Measurements from ENCODE around the gene DCLRE1B.
A peak's percentile ranks its signal among the peaks of the same experiment; 100 is the strongest.

DCLRE1B gene

GRCh38 chr1:113928187-113928930 is 23.2 kb downstream of the DCLRE1B start:
- no peak for DNase-seq (ENCODE audit: low read depth in 2 of 2)

DNA sequence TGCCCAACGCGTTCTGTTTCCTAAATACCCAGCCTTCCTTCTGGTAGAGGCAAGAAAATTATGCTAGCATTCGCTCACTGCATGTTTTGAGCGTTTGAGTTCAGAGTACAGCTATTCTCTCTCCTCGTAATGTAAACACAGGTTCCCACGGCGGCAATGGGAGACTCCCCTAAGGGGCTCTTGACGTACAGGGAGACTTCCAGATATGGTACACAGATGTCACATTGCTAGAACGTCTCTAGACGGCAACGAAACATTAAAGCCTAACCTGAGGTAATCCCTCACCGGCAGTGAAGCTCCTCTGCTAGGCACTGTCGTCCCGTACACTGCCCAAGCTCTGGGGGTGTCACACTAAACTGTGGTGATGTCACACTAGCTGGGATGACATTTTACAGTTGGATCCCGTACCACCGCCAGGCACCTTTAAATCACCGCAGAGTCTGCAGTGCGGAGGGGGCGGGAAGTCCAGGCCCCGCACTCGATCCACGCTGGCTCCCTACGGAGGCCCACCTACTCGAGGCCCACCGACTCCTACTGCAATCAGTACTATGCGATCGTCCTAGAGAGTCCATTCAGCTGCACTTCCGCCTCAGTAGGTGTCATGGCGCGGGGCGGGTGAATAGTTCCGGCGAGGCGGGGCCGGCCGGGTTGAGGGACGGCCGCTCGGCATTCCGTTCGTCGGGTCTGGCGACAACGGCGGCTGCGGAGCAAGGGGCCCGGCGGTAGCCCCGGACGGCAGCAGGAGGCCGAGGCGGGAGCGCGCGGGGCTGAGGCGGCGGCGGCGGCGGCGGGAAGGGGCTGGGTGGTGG is 24.0 kb downstream of the DCLRE1B start, which contains the start of gene HIPK1:
TSS of gene HIPK1 (plus strand) at position 384 of the 809 bp plus-strand sequence.
- DNase-seq (ENCODE audit: low read depth in 2 of 2): peak; percentile 70 to 76

- DNase-seq (ENCODE audit: low read depth in 2 of 2): no peak
Observed at GRCh38 chr1:113929750-113930498, 24.8 kb downstream of the DCLRE1B start.

GRCh38 chr1:113930499-113931161 is 25.5 kb downstream of the DCLRE1B start:
- no peak for DNase-seq (ENCODE audit: low read depth in 2 of 2)

DNA sequence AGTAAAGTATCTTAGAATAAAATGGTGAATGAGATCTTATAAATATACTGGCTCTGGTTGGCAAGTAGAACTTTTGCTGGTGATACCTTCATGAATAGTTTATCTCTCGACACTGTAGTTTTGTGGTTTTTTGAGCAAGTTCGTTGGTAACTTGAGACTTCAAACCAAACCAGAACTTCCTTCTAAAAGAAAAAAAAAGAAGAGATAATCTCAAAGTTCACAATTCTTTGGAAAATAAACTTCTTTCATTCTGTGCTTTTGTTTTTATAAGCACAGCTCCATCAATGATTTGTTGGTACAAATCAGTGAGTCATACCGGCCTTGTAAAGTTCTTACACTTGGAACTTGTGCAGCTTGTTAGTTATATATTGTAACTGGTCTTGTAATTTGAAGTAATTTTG is 26.3 kb downstream of the DCLRE1B start:
- no peak for DNase-seq (ENCODE audit: low read depth in 2 of 2)

DNA sequence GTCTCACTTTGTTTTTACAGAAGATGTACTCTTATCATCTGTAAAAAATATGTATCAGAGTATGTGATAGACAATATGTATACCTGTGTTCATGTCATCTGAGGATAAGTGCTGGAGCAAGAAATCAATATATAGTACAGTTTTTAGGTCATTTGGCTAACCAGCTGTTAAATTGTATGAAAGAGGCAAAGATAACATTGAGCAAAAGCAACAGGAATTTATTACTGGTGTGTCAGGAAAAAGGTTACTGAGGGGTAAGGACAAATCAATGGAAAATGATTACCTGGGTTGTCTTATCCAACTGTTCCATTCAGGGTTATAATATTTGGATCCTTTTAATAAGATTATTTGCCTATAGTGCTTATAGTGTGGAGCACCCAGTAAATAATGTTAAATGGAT is 28.9 kb downstream of the DCLRE1B start:
- no peak for DNase-seq (ENCODE audit: low read depth in 2 of 2)

DNA sequence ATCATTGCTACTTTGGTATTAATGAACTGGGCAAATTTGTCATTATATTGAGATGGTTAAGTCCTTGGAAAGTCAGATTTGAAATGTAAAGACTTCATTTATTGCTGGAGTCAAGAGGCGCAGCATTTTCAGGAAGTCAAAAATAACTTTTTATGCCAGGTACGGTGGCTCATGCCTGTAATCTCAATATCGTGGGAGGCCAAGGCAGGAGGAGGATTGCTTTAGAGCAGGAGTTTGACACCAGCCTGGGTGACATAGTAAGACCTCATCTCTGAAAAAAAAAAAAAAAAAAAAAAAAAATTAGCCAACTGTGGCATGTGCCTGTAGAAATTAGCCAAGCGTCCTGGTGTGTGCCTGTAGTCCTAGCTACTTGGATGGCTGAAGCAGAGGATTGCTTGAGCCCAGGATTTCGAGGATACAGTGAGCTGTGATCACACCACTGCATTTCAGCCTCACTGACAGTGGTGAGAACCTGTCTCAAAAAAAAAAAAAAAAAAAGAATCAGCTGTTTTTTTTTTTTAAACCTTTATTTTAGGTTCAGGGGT is 29.5 kb downstream of the DCLRE1B start:
- no peak for DNase-seq (ENCODE audit: low read depth in 2 of 2)

- DNase-seq (ENCODE audit: low read depth in 2 of 2): no peak
Observed at GRCh38 chr1:113935176-113935575, 30.1 kb downstream of the DCLRE1B start.

- no peak for DNase-seq (ENCODE audit: low read depth in 2 of 2)
Observed at GRCh38 chr1:113935970-113936369, 30.8 kb downstream of the DCLRE1B start.

DNA sequence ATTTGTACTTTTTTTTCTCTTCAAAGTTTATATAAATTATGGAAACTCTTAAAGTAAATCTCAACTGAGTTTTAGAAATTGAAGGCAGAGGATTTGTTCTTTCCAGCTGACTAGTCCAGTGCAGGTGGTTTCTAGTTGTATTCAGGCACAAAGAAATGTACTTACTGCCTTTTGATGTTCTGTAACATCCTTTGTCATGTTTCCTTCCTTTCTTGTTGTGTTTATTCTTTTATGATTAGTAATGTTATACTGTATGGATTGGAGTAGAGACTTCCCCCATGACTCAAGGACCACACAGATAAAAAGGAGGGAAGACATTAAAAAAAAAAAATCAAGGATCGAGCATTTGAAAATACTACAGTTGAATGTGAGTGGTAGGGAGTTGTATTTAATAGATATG is 32.0 kb downstream of the DCLRE1B start:
- no peak for DNase-seq (ENCODE audit: low read depth in 2 of 2)

DNA sequence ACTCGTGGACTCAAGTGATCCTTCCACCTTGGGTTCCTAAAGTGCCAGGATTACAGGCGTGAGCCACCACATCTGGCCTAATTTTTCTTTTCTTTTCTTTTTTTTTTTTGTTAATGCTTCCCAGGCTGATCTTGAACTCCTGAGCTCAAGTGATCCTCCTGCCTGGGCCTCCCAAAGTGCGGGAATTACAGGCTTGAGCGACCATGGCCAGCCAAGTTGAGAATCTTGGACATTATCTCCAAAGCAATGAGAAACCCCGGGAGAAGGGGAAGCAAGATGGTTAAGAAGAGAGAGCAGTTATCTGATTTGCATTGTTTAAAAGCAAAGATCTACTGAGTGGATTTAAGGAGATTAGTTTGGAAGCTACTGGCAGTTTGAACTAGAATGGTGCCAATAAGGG is 33.1 kb downstream of the DCLRE1B start:
- no peak for DNase-seq (ENCODE audit: low read depth in 2 of 2)

GRCh38 chr1:113940365-113941244 is 35.5 kb downstream of the DCLRE1B start:
- DNase-seq (ENCODE audit: low read depth in 2 of 2): no peak

- no peak for DNase-seq (ENCODE audit: low read depth in 2 of 2)
Observed at GRCh38 chr1:113941245-113941559, 36.1 kb downstream of the DCLRE1B start.

DNA sequence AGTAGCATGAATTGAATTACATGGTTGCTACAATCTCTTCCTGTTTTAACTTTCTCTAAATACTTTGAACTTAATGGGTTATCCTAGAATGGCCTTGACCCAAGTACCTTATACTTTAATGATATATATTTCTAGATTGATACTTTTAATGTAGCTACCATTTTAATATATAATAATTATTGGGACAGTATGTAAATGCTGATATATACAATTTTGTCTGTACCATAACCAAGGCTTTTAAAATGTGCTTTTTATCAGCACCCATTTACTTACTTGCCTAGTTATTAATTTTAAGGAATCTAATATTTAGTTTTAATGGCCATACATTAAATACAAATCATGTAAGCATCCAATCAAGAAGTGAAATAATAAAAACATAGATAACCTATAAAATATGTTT is 37.4 kb downstream of the DCLRE1B start:
- DNase-seq (ENCODE audit: low read depth in 2 of 2): no peak

DNA sequence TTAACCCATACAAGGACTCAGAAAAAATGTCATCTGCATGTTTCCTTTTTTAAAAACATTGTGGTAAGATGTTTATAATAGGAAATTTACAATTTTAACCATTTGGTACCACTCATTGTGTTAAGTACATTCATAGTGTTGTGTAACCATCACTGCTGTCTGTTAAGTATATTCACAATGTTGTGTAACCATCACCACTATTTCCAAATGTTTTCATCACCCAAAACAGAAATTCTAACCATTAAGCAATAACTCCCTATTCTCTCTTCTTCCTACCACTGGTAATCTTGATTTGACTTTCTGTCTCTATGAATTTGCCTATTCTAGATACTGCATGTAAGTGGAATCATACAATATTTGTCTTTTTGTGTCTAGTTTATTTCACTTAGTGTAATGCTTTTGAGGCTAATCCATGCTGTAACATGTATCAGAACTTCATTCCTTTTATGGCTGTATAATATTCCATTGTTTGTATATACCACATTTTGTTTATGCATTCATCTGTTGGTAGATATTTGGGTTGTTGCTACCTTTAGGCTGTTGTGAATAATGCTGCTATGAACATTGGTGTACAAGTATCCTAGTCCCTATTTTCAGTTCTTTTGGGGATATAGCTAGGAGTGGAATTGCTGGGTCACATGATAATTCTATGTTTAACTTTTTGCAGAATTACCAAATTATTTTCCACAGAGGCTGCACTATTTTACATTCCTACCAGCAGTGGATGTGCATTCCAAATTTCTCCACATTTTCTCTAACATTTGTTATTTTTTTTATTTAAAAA is 38.1 kb downstream of the DCLRE1B start:
- no peak for DNase-seq (ENCODE audit: low read depth in 2 of 2)

DNA sequence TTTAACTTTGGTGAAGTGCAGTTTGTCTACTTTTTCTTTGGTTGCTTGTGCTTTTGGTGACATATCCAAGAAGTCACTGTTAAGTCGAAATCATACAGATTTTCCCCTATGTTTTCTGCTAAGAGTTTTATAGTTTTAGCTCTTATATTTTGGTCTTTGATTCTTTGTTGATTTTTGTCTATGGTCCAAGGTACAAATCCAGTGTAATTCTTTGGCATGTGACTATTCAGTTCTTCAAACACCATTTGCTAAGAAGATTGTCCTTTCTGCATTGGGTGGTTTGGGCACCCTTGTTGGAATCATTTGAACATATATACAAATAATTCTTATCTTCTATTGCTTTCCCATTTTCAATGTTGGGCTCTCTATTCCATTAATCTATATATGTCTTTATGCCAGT is 40.2 kb downstream of the DCLRE1B start:
- no peak for DNase-seq (ENCODE audit: low read depth in 2 of 2)

DNA sequence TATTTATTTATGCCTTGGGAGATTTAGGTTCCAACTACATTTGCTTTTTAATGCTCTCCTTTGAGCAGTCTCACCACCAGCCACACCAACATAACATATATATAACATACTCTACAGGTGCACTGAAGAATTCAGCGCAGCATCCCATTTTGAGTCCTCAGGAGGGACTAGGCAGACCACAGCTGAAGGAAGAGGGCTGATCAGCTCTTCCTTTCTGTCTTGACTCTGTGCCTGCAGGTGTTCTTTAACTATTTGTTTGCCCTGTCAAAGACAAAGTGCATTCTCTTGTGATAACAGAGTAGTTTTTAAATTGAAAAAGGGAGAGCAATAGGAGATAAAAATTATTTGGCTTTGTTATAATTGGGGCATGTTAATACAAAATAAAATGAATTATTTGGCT is 41.0 kb downstream of the DCLRE1B start:
- no peak for DNase-seq (ENCODE audit: low read depth in 2 of 2)

DNA sequence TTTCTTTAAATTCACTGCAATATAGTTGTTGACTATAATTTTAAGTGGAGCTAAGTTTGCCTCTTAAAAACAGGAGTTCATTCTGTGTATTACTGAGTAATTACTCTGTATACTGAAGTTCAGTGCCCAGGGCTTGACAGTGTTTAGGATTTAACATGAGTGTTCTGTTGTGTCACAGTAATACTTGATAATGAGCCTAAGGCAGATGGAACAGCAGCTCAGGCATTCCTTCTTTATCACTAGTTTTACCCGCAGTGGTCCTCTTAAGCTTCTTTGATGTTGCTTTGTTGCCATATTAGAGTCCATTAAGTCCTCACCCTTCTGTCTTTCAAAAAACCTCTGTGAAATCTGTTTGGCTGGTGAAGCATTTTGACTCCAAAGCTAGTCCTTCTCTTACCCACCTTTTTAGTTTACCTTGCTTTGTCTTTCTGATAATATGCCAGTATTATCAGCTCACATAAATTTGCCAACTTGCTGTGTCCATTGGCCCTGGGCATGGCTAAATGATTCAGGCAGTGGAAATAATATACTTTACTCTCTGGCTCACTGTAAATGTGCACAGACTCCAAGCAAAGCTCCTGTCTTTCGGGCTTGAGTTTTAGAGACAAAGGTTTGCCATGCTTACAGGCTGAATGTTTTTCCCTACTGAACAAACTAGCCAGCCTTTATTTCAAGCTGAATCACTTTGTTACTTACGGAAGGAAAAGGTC is 41.7 kb downstream of the DCLRE1B start:
- DNase-seq (ENCODE audit: low read depth in 2 of 2): no peak

- no peak for DNase-seq (ENCODE audit: low read depth in 2 of 2)
Observed at GRCh38 chr1:113947388-113948107, 42.4 kb downstream of the DCLRE1B start.

Data from fibroblast of skin of left quadriceps (primary cell).